Uterus (tissue), 2 donors: ENCODE results near the gene CHPF.

Experiments used
- CTCF ChIP-seq, 4 experiments: fragments of 200-600 bp in 2 of 4; fragments of 450-650 bp in 2 of 4; sonication (generic) in 2 of 4; IDR thresholded peaks; one replicate each; pipeline ENCODE4 v1.5.1; 2016 to 2019; ENCODE audit warnings: antibody characterized with exemption in 4 of 4, mild to moderate bottlenecking in 2 of 4, moderate library complexity in 1 of 4
- POLR2A ChIP-seq, 2 donors: fragments of 450-650 bp; IDR thresholded peaks; one replicate each; pipeline ENCODE4 v1.6.1; 2016; ENCODE audit warnings: antibody characterized with exemption in 2 of 2, mild to moderate bottlenecking in 1 of 2, moderate library complexity in 1 of 2

- TF ChIP-seq CTCF (IDR thresholded peaks at IDR 0.05) (no peak), POLR2A (IDR thresholded peaks at IDR 0.05) (no peak)
Observed at GRCh38 chr2:219499058-219499307, 44.6 kb downstream of the CHPF start.
